Psoas muscle (tissue), 8 donors: Measurements from ENCODE around the gene URGCP. TPM values are rescaled to one million over a fixed set of nuclear protein-coding genes. Genes with fewer than 3 reads are reported as not detected.
A peak's percentile ranks its signal among the peaks of the same experiment; 100 is the strongest.

Experiments
- ATAC-seq, 4 donors: fragments of 200-7000 bp; cut with Tn5 transposase; one replicate each; pipeline ENCODE4 v1.9.1; 2020; ENCODE audit warnings: moderate library complexity in 3 of 4, mild to moderate bottlenecking in 2 of 4
- DNase-seq, 2 donors: peaks; one replicate each; pipeline ENCODE4 v3.0.0-alpha.2; 2020
- H3K27ac ChIP-seq: fragments of 200-600 bp; one replicate; pipeline ENCODE4 v1.8.0; 2022
- H3K27me3 ChIP-seq, 3 donors: fragments of 200-600 bp in 1 of 3; one replicate each; pipeline versions ENCODE4 v1.6.1 to v1.8.0; 2013 to 2022; ENCODE audit warnings: low read length in 2 of 3, mild to moderate bottlenecking in 2 of 3, moderate library complexity in 1 of 3; ENCODE audit not compliant: insufficient read depth in 3 of 3
- H3K36me3 ChIP-seq, 2 donors: fragments of 200-600 bp in 1 of 2; one replicate each; pipeline versions ENCODE4 v1.6.1 to v1.8.0; 2013 to 2022; ENCODE audit warnings: low read depth in 1 of 2, mild to moderate bottlenecking in 1 of 2, moderate library complexity in 1 of 2; ENCODE audit not compliant: insufficient read depth in 1 of 2
- H3K4me1 ChIP-seq: fragments of 200-600 bp; one replicate; pipeline ENCODE4 v1.8.0; 2022
- H3K4me3 ChIP-seq: fragments of 200-600 bp; one replicate; pipeline ENCODE4 v1.8.0; 2022; ENCODE audit warnings: mild to moderate bottlenecking
- H3K9me3 ChIP-seq: fragments of 200-600 bp; one replicate; pipeline ENCODE4 v1.8.0; 2022
- WGBS, 3 donors: extraction: QIAGEN DNeasy Blood & Tissue Kit; methylation state at CpG; one replicate each; pipeline versions ENCODE4 v1.1.6 to v1.1.7; 2013; 5-methylcytosine and 5-hydroxymethylcytosine counted together
- intact Hi-C, 2 donors: fragments of 100-400 bp; cut with DNase I; formaldehyde crosslinking; loops; one replicate each; pipeline versions ENCODE4 v1.11.0 to v1.14.2; 2022
- long read RNA-seq, 2 donors: library from polyadenylated mRNA; unstranded; transcript quantifications; one replicate each; pipeline ENCODE4 v2.0.0, GENCODE V29; 2021
- polyA plus RNA-seq, 3 donors: library from polyadenylated mRNA; stranded (reverse); fragments of 200-250 nt; gene quantifications; one replicate each; pipeline ENCODE4 v1.2.3, GENCODE V29; 2013
- total RNA-seq, 4 donors: library from RNA; stranded (reverse); fragmentation: NEBNext Ultra II Directional in 2 of 4; extraction: Animal tissue kit (Norgen Biotek cat#: 25700) in 2 of 4; gene quantifications; one replicate each; pipeline versions ENCODE4 v1.2.1 to v1.2.4, GENCODE V29; 2021 to 2023
- TF ChIP-seq, protein P1 (sequence below): fragments of 200-600 bp; IDR thresholded peaks from one replicate; pipeline ENCODE4 v1.8.0; 2022; ENCODE audit warnings: antibody characterized with exemption
- donor health status: healthy with polysubstance abuse.
- donor health status: DM: no; HTN: no; CAD: no; lungs with moderate emphysema.
- donor health status: Bipolar disorder and iron deficiency.
- donor health status: healthy.
- donor health status: DM: yes; HTN: yes; CAD: no.
- donor health status: DM: no; HTN: no; CAD: no.
- donor health status: DM: no; HTN: no; CAD: no.
- donor health status: DM: yes; HTN: yes; CAD: no.

Gene URGCP, protein sequence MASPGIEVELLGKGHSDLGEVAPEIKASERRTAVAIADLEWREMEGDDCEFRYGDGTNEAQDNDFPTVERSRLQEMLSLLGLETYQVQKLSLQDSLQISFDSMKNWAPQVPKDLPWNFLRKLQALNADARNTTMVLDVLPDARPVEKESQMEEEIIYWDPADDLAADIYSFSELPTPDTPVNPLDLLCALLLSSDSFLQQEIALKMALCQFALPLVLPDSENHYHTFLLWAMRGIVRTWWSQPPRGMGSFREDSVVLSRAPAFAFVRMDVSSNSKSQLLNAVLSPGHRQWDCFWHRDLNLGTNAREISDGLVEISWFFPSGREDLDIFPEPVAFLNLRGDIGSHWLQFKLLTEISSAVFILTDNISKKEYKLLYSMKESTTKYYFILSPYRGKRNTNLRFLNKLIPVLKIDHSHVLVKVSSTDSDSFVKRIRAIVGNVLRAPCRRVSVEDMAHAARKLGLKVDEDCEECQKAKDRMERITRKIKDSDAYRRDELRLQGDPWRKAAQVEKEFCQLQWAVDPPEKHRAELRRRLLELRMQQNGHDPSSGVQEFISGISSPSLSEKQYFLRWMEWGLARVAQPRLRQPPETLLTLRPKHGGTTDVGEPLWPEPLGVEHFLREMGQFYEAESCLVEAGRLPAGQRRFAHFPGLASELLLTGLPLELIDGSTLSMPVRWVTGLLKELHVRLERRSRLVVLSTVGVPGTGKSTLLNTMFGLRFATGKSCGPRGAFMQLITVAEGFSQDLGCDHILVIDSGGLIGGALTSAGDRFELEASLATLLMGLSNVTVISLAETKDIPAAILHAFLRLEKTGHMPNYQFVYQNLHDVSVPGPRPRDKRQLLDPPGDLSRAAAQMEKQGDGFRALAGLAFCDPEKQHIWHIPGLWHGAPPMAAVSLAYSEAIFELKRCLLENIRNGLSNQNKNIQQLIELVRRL
- 10 to 100 TPM; 41.3 to 54.4 (median 44.8) TPM for total RNA-seq
- polyA plus RNA-seq = 10 to 100 TPM; 19.2 to 31.8 (median 22.4) TPM
- long read RNA-seq, donor 1, full-length matches to known transcripts = 68 of 94 reads
- long read RNA-seq, donor 1, partial matches to known transcripts = 3 of 94 reads
- long read RNA-seq, donor 1, other reads (novel, unspliced or antisense) = 23 of 94 reads
- long read RNA-seq, donor 2, full-length matches to known transcripts = 151 of 162 reads
- long read RNA-seq, donor 2, partial matches to known transcripts = 2 of 162 reads
- long read RNA-seq, donor 2, other reads (novel, unspliced or antisense) = 9 of 162 reads

DNA sequence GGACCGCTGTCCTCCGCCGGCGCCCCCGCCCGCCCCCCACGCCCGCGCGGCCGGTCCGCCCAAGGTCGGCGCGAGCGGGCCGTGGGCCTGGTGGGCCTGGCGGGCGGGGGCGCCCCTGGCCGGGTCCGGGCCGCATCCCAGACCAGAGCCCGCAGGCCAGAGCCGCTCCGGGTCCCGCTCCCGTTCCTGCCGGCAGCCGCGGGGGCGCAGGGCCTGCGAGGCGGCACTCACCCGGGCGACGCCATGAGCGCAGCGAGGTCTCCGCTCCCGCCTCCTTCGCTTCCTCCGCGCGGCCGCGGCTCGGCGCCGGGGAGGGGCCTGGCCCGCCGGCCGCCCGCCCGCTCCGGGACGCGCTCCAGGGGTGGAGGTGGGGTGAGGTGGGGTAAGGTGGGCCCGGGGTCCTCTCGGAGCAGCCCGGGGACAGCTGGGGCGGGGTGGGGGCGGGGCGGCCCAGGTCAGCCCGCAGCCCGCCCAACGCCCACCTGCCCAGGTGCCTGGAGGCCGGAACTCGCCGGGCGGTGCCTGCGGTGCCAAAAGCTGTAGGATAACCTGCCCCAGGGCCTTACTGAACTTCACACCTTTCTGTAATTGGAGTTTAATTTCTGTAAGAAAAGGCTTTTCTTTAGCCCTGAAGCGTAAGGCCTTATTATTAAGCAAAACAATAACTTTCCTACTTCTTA, at the start of gene URGCP:
Gene URGCP (minus strand): TSS at position 266 of the 680 bp plus-strand sequence. CDS start 21 bp downstream, at position 245.
- H3K36me3 ChIP-seq = peaks cover 0 to 8% of the 10 kb centered on the region in 2 donors
- peaks cover 23% of the 10 kb centered on the region for H3K4me1 ChIP-seq
- peak; percentile 59 to 77 for DNase-seq
- intact Hi-C loops = no loop called here
- 1 to 2% (median 1%) methylated on average over 28 to 73 of the region's 73 CpGs for WGBS, 3 donors
- H3K27ac ChIP-seq = peak within 1 kb of the TSS; percentile 81
- TF ChIP-seq, protein P1, sequence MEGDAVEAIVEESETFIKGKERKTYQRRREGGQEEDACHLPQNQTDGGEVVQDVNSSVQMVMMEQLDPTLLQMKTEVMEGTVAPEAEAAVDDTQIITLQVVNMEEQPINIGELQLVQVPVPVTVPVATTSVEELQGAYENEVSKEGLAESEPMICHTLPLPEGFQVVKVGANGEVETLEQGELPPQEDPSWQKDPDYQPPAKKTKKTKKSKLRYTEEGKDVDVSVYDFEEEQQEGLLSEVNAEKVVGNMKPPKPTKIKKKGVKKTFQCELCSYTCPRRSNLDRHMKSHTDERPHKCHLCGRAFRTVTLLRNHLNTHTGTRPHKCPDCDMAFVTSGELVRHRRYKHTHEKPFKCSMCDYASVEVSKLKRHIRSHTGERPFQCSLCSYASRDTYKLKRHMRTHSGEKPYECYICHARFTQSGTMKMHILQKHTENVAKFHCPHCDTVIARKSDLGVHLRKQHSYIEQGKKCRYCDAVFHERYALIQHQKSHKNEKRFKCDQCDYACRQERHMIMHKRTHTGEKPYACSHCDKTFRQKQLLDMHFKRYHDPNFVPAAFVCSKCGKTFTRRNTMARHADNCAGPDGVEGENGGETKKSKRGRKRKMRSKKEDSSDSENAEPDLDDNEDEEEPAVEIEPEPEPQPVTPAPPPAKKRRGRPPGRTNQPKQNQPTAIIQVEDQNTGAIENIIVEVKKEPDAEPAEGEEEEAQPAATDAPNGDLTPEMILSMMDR = no peak
- H3K9me3 ChIP-seq = no peaks in the 10 kb centered on the region
- no peaks in the 10 kb centered on the region for H3K27me3 ChIP-seq
- ATAC-seq = peak; percentile 70 to 76 (median 74)
- H3K4me3 ChIP-seq = peak within 1 kb of the TSS; percentile 72

DNA sequence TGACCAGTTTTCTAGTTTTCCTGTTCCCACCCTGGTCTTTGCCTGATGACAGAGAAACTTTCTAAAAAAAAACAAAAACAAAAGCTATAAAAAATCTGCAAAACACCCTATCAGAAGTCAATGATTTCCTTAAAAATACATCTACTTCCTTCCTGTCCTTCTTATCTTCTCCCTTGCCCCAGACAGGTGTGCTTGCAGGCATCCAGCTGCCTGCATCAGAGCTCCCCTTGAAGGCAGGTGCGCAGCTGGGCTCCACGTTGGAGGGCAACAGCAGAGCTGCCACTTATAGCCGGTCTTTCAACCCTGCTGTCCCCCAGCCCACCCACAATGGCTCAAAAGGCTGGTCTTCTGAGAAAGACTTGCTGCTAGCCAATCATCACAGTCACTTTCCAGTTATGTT, 49.6 kb upstream of the URGCP start:
- no peaks in the 10 kb centered on the region for H3K4me1 ChIP-seq
- peaks cover 0 to 51% of the 10 kb centered on the region in 2 donors for H3K36me3 ChIP-seq
- DNase-seq (no peak), ATAC-seq (no peak)
- H3K27ac ChIP-seq = no peak overlapping the region
- no peaks in the 10 kb centered on the region for H3K9me3 ChIP-seq
- no peaks in the 10 kb centered on the region for H3K27me3 ChIP-seq
- TF ChIP-seq, protein P1 = no peak
- WGBS, 3 donors = 70 to 76% (median 74%) methylated on average over 3 of the region's 3 CpGs
- no peak overlapping the region for H3K4me3 ChIP-seq
- intact Hi-C loops = no loop called here

DNA sequence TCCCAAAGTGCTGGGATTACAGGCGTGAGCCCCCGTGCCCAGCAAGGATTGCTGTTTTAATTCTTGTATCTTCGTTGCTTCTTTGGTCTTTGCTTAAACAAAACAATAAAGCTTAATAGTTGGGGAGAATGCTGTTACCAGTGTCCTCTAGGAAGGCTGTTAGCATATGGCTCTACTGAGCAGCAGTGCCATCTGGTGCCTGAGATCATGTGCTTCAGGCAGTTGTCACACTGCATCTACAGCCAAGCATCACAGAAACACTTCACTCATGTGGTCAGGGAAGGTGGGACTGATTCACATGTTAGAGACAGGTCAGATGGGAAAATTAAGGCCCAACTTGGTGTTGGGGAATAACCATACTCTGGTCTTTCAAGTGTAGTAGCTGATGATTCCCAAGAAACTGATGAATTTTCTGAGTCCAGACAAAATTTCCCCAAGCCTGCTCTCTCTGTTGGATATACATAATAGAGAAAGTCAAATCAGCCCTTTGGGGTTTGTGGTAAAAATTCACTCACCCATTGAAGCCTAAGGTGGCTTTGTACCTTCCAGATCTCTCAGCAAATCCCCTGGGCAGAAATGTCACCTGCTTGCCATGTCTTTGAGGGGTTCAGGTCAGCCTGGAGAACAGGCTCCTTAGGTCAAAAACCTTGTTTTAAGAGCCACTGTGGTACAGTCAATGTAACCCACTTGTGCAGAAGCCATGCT, 48.3 kb upstream of the URGCP start:
- no peaks in the 10 kb centered on the region for H3K4me1 ChIP-seq
- peaks cover 0 to 65% of the 10 kb centered on the region in 2 donors for H3K36me3 ChIP-seq
- TF ChIP-seq, protein P1 = peak; percentile 38
- no peak overlapping the region for H3K4me3 ChIP-seq
- H3K27me3 ChIP-seq = no peaks in the 10 kb centered on the region
- DNase-seq (no peak), ATAC-seq (peak; percentile 76 to 83 (median 81))
- WGBS, 3 donors = 63 to 77% (median 65%) methylated on average over 3 of the region's 3 CpGs
- intact Hi-C loops = no loop called here
- H3K9me3 ChIP-seq = no peaks in the 10 kb centered on the region
- H3K27ac ChIP-seq = no peak overlapping the region

DNA sequence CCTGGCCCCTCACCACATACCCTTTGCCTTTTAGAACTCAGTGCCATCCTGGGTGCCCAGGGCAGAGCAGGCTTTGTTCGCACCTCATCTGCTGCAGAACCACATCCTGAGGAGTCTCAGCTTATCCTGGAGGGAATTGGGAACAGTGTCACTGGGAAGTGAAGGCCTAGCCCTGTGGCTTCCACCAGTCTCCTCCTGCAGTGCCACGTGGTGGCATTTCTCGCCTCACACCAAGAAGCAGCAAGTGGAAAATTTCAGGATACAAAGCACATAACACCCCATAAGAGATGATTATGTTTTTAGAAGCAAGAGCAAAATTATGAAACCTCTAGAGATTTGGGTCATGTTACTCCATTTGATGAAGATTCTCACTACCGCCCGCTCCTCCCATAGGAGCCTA, 46.7 kb upstream of the URGCP start:
- 95 to 97% (median 96%) methylated on average over 5 of the region's 5 CpGs for WGBS, 3 donors

More for the DNA sequence above, 46.7 kb upstream of the URGCP start:
- Histone ChIP-seq H3K27ac (no peak overlapping the region), H3K4me1 (no peaks in the 10 kb centered on the region), H3K36me3 (peaks cover 0 to 81% of the 10 kb centered on the region in 2 donors), H3K27me3 (no peaks in the 10 kb centered on the region), H3K4me3 (no peak overlapping the region), H3K9me3 (no peaks in the 10 kb centered on the region)
- DNase-seq (no peak), ATAC-seq (no peak)
- intact Hi-C loops = no loop called here
- TF ChIP-seq, protein P1 = no peak
